CD4-positive, alpha-beta T cell treated with Interleukin-4 for 4 hours (primary cell): ENCODE measurements around the gene MREG.

Experiments used
- DNase-seq: peaks from one replicate; pipeline ENCODE4 v3.0.0-alpha.2; 2020

The MREG gene

GRCh38 chr2:215914054-215914776 is 99.1 kb downstream of the MREG start:
- no peak for DNase-seq

GRCh38 chr2:215912299-215912842 is 101.0 kb downstream of the MREG start:
- no peak for DNase-seq

GRCh38 chr2:215911301-215912085 is 101.9 kb downstream of the MREG start:
- no peak for DNase-seq

- no peak for DNase-seq
Measured at GRCh38 chr2:215910180-215910579, 103.2 kb downstream of the MREG start.

GRCh38 chr2:215907147-215907546 is 106.2 kb downstream of the MREG start:
- no peak for DNase-seq

- DNase-seq: no peak
Measured at GRCh38 chr2:215906458-215906857, 106.9 kb downstream of the MREG start.

GRCh38 chr2:215905691-215906090 is 107.7 kb downstream of the MREG start:
- DNase-seq: no peak

- DNase-seq: no peak
Measured at GRCh38 chr2:215904101-215904500, 109.2 kb downstream of the MREG start.

GRCh38 chr2:215903203-215903602 is 110.1 kb downstream of the MREG start:
- no peak for DNase-seq

GRCh38 chr2:215901796-215902195 is 111.6 kb downstream of the MREG start:
- no peak for DNase-seq

- DNase-seq: no peak
Measured at GRCh38 chr2:215900843-215901242, 112.5 kb downstream of the MREG start.

- no peak for DNase-seq
Measured at GRCh38 chr2:215900203-215900611, 113.1 kb downstream of the MREG start.

- DNase-seq: no peak
Measured at GRCh38 chr2:215899141-215900074, 113.9 kb downstream of the MREG start.

- DNase-seq: no peak
Measured at GRCh38 chr2:215898363-215898762, 115.0 kb downstream of the MREG start.

GRCh38 chr2:215896921-215897320 is 116.4 kb downstream of the MREG start:
- no peak for DNase-seq

GRCh38 chr2:215895330-215895729 is 118.0 kb downstream of the MREG start:
- DNase-seq: no peak
